A673 (cell line): ENCODE data around the gene TMEM138. TPM values are rescaled to one million over a fixed set of nuclear protein-coding genes. Genes with fewer than 3 reads are reported as not detected.

Experiments used
- BruUV-seq: library from RNA; stranded (reverse); fragments of 400-500 nt; replicated peaks from 2 replicates; lab custom pipeline; 2021; lab: Mats Ljungman, UMichigan
- CTCF ChIA-PET: fragments of 300-600 bp; sonication (Branson Sonifier 250); formaldehyde crosslinking; loops from one replicate; lab custom pipeline; 2022; ENCODE audit warnings: antibody characterized with exemption; lab: Charles Lee
- POLR2A ChIA-PET: fragments of 300-600 bp; sonication (Branson Sonifier 250); formaldehyde crosslinking; loops from one replicate; lab custom pipeline; 2022; ENCODE audit warnings: antibody characterized with exemption; ENCODE audit not compliant: low non-redundant PET; lab: Charles Lee
- DNase-seq: peaks from one replicate; pipeline ENCODE4 v3.0.0-alpha.2; 2015; ENCODE audit warnings: low spot score
- H3K27ac ChIP-seq: fragments of 200-600 bp; sonication (generic); 2 replicates; pipeline ENCODE4 v1.5.1; 2016; ENCODE audit warnings: mixed run types, low read depth, mild to moderate bottlenecking, mixed read lengths, antibody characterized with exemption, low read length; ENCODE audit not compliant: poor library complexity, severe bottlenecking
- H3K27me3 ChIP-seq: fragments of 200-600 bp; sonication (generic); replicated peaks from 2 replicates; pipeline ENCODE4 v1.6.1; 2017; ENCODE audit warnings: mixed run types, low read depth, mild to moderate bottlenecking, mixed read lengths, antibody characterized with exemption, low read length; ENCODE audit not compliant: insufficient read depth, poor library complexity
- H3K36me3 ChIP-seq: fragments of 200-600 bp; sonication (generic); 2 replicates; pipeline ENCODE4 v1.6.1; 2016; ENCODE audit warnings: mixed run types, mild to moderate bottlenecking, mixed read lengths, antibody characterized with exemption, low read length; ENCODE audit not compliant: insufficient read depth, poor library complexity, severe bottlenecking
- H3K4me1 ChIP-seq: fragments of 200-600 bp; sonication (generic); 2 replicates; pipeline ENCODE4 v1.6.1; 2017; ENCODE audit warnings: mixed run types, mild to moderate bottlenecking, mixed read lengths, antibody characterized with exemption, low read length; ENCODE audit not compliant: insufficient read depth, poor library complexity, severe bottlenecking
- H3K4me3 ChIP-seq: fragments of 200-600 bp; sonication (generic); 2 replicates; pipeline ENCODE4 v1.5.1; 2016; ENCODE audit warnings: low read depth, mixed run types, mild to moderate bottlenecking, mixed read lengths, low read length; ENCODE audit not compliant: poor library complexity, severe bottlenecking
- H3K9me3 ChIP-seq: fragments of 200-600 bp; sonication (generic); 2 replicates; pipeline ENCODE4 v1.6.1; 2016; ENCODE audit warnings: mixed run types, low read depth, mild to moderate bottlenecking, mixed read lengths, antibody characterized with exemption, low read length; ENCODE audit not compliant: poor library complexity, severe bottlenecking
- CTCF ChIP-seq: fragments of 300-800, 200-600 bp; sonication (generic); conservative IDR thresholded peaks from 2 replicates; pipeline ENCODE4 v1.5.1; 2017; ENCODE audit warnings: low read depth, mild to moderate bottlenecking, antibody characterized with exemption, low read length, moderate library complexity, mixed read lengths
- EZH2 ChIP-seq: fragments of 200-600 bp; sonication (generic); IDR thresholded peaks from 2 replicates; pipeline ENCODE4 v1.6.1; 2017; ENCODE audit warnings: borderline replicate concordance, low read depth, mild to moderate bottlenecking, mixed read lengths, antibody characterized with exemption, low read length; ENCODE audit not compliant: poor library complexity, severe bottlenecking
- intact Hi-C: fragments of 100-400 bp; cut with micrococcal nuclease; formaldehyde crosslinking; loops from one replicate; pipeline ENCODE4 v1.10.0; 2022; ENCODE audit not compliant: unreplicated experiment
- total RNA-seq: library from RNA; stranded (reverse); gene quantifications from 2 replicates; pipeline ENCODE4 v1.2.3, GENCODE V29; 2021

Gene TMEM138
- total RNA-seq, 1 experiment from 2014 or later: 82.8 TPM

GRCh38 chr11:61415381-61415780 lies 53.2 kb downstream of the TMEM138 start:
- H3K4me3 ChIP-seq: no peak overlapping the region
- H3K27me3 ChIP-seq: no peaks in the 10 kb centered on the region
- BruUV-seq: no TSS peak
- ChIA-PET CTCF (no interaction called here), POLR2A (no interaction called here)
- no peaks in the 10 kb centered on the region for H3K4me1 ChIP-seq
- H3K27ac ChIP-seq: no peak overlapping the region
- intact Hi-C loops: no loop called here
- DNase-seq: no peak
- peaks cover 100% of the 10 kb centered on the region for H3K36me3 ChIP-seq
- TF ChIP-seq CTCF: no peak
- TF ChIP-seq EZH2: no peak
- H3K9me3 ChIP-seq: no peaks in the 10 kb centered on the region

- ChIA-PET CTCF (no interaction called here), POLR2A (no interaction called here)
- no peaks in the 10 kb centered on the region for H3K27me3 ChIP-seq
- TF ChIP-seq EZH2: no peak
- peaks cover 100% of the 10 kb centered on the region for H3K36me3 ChIP-seq
- no peak for DNase-seq
- no peak overlapping the region for H3K4me3 ChIP-seq
- intact Hi-C loops: no loop called here
- H3K4me1 ChIP-seq: no peaks in the 10 kb centered on the region
- no peaks in the 10 kb centered on the region for H3K9me3 ChIP-seq
- no peak overlapping the region for H3K27ac ChIP-seq
- BruUV-seq: no TSS peak
Observed at GRCh38 chr11:61416941-61417340, 54.8 kb downstream of the TMEM138 start.

GRCh38 chr11:61417670-61418069 lies 55.5 kb downstream of the TMEM138 start:
- CTCF ChIA-PET: no interaction called here
- H3K4me3 ChIP-seq: no peak overlapping the region
- intact Hi-C loops: no loop called here
- peaks cover 100% of the 10 kb centered on the region for H3K36me3 ChIP-seq
- DNase-seq: no peak
- H3K9me3 ChIP-seq: no peaks in the 10 kb centered on the region
- BruUV-seq: no TSS peak
- H3K4me1 ChIP-seq: no peaks in the 10 kb centered on the region
- no peak for TF ChIP-seq CTCF
- TF ChIP-seq EZH2: no peak
- no peaks in the 10 kb centered on the region for H3K27me3 ChIP-seq
- no peak overlapping the region for H3K27ac ChIP-seq
- POLR2A ChIA-PET: no interaction called here

GRCh38 chr11:61418136-61418535 lies 56.0 kb downstream of the TMEM138 start:
- Histone ChIP-seq H3K36me3 (peaks cover 98% of the 10 kb centered on the region), H3K9me3 (no peaks in the 10 kb centered on the region), H3K27ac (no peak overlapping the region), H3K4me1 (no peaks in the 10 kb centered on the region), H3K27me3 (no peaks in the 10 kb centered on the region), H3K4me3 (no peak overlapping the region)
- intact Hi-C loops: no loop called here
- POLR2A ChIA-PET: no interaction called here
- TF ChIP-seq EZH2 (no peak), CTCF (no peak)
- DNase-seq: no peak
- no TSS peak for BruUV-seq
- CTCF ChIA-PET: no interaction called here
